ENCODE results near the gene RAPH1.
"Not testable (repeated sequence)": the region's sequence is repeated elsewhere in the genome, so short reads cannot be mapped to it uniquely, and the experiment has no call there.

RAPH1 gene

DNA sequence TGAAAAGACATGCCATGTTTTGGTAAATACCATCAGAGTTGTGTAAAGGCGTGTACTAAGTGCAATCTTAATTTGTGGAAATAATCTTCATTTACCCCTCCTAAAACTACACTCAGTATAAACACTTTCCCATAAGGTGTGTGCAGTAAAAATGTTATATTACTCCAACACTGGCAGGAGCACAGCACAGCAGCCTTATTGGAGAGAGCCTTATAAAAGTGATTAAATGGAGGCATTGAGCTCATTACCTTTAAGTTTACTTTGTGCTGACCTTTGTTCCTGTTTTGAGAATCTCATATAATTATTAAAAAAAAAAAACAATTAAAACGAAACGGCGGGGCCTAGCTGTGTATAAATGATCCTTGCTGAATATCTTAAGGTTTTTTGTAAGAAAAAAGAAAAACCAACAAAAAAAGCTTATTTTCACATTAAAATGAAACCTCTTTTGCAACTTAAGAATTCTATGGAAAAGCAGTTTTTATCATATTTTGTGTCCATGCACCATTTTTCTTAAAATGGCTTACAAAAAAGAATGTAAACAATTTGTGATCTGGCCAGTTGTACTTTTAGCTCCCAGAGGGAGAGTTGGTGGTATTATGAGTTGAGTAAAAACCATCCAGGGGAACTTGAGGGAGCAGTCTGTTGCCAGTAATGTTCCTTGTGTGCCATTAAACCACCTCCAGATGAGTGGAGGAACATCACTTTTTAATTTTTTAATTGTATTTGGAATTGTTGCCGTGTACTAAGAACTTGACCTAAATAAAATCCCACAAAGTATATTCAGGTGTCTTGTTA, 103.5 kb downstream of the RAPH1 start:
- no peak for DNase-seq

DNA sequence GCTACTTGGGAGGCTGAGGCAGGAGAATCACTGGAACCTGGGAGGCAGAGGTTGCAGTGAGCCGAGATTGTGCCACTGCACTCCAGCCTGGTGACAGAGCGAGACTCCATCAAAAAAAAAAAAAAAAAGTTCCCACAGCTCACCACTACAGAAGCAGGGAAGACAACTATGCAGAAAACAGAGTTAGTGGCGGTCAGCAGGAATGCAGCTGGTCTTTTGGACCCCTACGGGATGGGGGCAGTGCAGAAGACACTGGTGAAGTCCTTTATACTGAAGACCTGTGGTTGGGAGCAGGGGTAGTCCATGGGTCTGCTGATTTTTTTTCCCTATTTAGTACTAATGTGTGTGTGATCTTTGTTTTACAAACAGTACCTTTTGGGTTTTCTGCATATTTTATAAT, 105.5 kb downstream of the RAPH1 start:
- DNase-seq: not testable (repeated sequence)

- DNase-seq: no peak
Measured at GRCh38 chr2:203427061-203427460, 108.0 kb downstream of the RAPH1 start.

DNA sequence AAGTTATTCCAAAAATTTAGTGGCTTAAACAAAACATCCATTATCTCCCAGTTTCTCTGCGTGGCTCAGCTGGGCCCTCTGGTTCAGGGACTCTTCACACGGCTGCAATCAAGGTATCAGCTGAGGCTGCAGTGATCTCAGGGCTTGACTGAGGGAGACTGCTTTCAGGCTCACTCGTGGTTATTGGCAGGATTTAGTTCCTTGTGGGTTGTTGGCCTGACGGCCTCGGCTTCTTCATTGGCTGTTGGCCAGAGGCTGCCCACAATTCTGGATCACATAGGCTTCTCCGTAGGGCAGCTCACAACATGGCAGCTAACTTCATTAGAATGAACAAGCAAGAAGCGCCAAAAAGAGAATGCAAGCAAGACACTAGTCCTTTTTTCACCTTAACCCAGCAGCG, 116.8 kb downstream of the RAPH1 start:
- DNase-seq: no peak

DNA sequence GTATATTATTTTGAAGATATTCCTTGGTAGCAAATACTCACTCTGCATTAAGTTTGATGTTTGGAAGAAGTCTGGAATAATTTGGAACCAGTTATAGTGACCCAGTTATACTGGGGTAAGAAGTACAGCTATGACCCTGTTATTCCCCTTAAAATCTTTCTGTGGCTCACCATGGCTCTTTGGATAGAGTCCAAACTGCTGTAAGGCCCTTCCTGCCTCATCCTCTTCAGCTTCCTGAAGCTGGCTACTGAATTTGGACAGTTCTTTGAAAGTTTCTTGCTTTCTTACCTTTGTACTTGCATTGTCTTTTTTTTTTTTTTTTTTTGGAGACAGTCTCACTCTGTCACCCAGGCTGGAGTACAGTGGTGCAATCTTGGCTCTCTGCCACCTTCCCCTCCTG, 121.3 kb downstream of the RAPH1 start:
- DNase-seq: no peak

- DNase-seq: no peak
Measured at GRCh38 chr2:203412546-203413331, 122.4 kb downstream of the RAPH1 start.

GRCh38 chr2:203407496-203407895, 127.6 kb downstream of the RAPH1 start:
- DNase-seq: no peak

- no peak for DNase-seq
Measured at GRCh38 chr2:203404996-203405395, 130.1 kb downstream of the RAPH1 start.

DNA sequence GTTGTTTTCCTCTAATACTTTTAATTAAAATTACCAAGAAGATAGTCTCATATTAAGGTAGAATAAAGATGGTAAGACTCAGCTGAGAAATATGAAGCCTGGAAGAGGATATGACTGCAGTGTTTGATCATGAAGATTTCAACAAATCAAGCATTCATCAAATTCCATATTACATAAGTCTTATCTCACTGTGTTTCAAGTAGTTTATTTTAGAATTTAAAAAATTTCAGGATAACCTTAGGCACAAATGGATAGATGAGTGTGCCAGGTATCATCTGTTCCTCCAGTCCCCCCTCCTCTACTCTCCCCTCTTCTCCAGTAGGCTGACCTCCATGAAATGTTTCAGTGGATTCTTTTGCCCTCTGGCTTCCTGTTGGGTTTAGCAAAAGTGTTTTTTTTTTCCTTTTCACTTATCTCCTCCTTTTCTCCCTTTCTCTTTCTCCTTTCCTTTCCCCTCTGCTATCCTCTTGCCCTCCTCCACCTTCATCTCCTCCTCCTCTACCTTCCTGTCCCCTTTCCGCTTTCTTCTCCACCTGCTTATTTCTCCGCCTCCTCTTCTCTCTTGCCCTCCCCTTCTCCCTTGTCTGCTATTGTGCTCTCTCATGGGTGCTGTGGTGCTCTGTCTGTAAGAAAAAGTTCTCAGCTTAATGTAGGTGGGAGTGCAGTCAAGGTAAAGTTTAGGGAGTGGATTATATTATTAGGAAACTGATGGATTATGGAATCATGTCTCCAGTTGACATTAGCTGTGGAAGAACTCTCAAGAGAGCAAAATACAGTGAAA, 134.1 kb downstream of the RAPH1 start:
- DNase-seq: no peak

DNA sequence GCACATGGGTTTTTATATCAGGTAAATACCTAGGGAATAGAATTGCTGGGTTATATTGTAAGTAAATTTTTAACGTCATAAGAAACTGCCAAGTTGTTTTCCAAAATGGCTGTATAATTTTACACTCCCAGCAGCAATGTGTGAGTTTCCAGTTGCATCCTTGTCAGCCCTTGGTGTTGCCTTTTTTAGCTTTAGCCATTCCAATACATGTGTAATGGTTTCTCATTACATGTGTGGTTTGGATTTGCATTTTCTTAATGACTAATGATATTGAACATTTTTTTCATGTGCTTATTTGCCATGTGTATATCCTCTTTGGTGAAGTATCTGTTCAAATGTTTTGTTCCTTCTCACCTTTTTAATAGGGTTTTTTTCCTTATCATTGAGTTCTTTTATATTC, 136.1 kb downstream of the RAPH1 start:
- no peak for DNase-seq

- no peak for DNase-seq
Measured at GRCh38 chr2:203396667-203397066, 138.4 kb downstream of the RAPH1 start.

DNA sequence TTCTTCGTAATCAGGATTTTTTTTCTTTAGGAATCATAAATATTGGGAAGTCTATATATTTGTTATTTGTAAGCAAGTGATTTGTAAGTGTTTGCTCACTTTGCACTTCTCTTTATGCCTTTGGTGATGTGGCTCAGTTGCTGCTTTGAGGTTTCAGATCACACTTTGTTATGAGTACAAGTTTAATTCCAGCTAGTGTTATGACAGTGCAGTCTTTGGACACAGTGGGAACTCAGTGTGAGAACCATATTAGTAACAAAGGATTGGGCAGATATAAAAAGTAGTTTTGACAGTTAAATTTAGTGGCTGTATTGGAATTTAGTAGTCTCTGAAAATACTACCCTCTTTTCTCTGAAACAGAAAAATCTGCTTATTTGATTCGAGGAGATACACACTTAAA, 139.2 kb downstream of the RAPH1 start:
- no peak for DNase-seq

DNA sequence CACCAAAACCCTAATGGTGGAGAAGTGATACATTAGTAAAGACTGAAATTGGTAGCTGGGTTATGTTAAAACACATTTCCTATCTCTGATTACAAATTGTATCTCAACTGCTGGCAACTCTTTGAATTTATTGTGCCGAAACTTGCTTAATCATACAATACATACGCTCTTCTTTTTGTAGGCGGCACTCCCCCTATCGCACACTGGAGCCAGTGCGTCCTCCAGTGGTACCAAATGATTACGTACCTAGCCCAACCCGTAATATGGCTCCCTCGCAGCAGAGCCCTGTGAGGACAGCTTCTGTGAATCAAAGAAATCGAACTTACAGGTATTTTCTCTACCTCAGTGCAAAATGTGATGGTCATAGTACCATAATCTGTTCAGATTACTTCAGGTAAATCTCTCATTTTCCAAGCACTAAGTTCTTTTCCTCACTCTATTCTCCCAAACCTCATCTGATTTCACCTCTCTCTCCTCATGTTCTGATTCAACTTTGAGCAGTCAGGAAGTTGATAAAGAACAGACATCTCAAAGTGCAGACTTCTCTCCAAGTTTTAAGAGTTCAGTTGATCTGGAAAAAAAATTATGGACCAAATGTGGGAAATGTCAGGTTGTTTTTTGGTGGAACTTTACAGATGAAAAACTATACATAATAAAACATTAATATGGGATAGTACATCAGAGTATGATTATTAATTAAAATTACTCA, 140.4 kb downstream of the RAPH1 start:
- DNase-seq: no peak

DNA sequence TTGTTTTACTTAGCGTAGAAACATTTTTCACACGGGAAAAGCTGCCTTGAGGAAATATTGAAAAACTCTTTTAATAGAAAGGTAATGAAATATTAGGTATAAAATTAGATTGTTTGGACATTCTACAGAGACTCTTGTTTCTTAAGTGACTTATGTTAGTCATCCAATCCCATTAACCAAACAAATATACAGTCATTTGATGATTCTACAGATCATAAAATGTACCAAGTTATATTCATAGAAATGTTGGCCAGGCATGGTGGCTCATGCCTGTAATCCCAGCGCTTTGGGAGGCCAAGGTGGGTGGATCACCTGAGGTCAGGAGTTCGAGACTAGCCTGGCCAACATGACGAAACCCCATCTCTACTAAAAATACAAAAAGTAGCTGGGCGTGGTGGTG, 146.9 kb downstream of the RAPH1 start:
- not testable (repeated sequence) for DNase-seq

GRCh38 chr2:203383038-203383437, 152.1 kb downstream of the RAPH1 start:
- DNase-seq: no peak

DNA sequence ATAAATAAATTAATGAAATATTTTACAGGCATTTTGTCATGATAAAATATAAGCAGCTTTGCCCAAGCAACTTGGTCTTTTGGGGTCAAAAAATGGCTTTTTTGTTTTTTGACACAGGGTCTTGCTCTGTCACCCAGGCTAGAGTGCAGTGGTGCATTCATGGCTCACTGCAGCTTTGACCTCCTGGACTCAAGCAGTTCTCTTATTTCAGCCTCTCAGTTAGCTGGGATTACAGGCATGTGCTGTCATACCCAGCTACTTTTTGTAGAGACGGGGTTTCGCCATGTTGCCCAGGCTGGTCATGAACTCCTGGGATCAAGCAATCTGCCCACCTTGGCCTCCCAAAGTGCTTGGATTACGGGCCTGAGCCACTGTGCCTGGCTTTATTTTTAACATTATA, 155.9 kb downstream of the RAPH1 start:
- DNase-seq: no peak

DNA sequence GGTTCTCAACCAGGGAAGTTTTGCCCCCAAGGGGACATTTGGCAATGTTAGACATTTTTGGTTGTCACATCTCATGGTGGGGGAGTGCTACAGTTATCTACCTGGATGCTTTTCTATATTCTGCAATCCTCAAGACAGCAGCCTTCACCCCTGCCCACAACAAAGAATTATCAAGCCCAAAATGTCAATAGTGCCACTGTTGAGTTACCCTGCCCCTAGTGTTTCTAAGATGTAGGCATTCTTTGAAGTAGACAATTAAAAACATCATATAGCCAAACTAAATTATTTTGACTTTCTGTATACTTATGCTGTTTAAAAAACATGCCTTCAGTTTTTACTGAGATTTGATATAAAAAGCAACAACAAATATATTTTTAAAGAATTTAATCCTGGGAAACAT, 158.9 kb downstream of the RAPH1 start:
- DNase-seq: no peak

GRCh38 chr2:203372706-203373105, 162.4 kb downstream of the RAPH1 start:
- not testable (repeated sequence) for DNase-seq

GRCh38 chr2:203366639-203367466, 168.2 kb downstream of the RAPH1 start:
- DNase-seq: no peak

GRCh38 chr2:203361922-203362321, 173.2 kb downstream of the RAPH1 start:
- no peak for DNase-seq

DNA sequence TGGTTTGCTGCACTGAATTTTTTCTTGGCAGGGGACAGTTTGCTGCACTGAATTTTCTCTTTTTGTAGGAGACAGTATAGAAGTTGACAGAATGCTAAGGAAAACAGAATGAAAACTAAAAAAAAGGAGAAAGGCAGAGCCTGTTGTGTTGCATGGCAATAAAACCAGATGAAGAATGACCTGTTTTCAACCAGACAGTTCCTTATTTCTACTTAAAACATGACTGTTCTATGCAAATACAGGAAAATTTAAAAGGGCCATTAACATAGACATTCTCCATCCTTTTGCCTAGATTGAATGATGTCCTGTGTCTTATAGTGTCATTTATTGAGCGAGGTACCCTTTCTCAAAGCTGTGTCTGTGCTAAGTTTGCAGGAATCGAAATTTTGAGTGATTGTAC, 173.6 kb downstream of the RAPH1 start:
- no peak for DNase-seq

- no peak for DNase-seq
Measured at GRCh38 chr2:203360833-203361430, 174.2 kb downstream of the RAPH1 start.
